CD4-positive, alpha-beta T cell treated with Interleukin-15 for 4 hours (primary cell): ENCODE results near the gene SNX32.
"Not testable (repeated sequence)": the region's sequence is repeated elsewhere in the genome, so short reads cannot be mapped to it uniquely, and the experiment has no call there.

ENCODE experiments used
- DNase-seq: peaks from one replicate; pipeline ENCODE4 v3.0.0-alpha.2; 2020; ENCODE audit warnings: low spot score

Gene SNX32

DNA sequence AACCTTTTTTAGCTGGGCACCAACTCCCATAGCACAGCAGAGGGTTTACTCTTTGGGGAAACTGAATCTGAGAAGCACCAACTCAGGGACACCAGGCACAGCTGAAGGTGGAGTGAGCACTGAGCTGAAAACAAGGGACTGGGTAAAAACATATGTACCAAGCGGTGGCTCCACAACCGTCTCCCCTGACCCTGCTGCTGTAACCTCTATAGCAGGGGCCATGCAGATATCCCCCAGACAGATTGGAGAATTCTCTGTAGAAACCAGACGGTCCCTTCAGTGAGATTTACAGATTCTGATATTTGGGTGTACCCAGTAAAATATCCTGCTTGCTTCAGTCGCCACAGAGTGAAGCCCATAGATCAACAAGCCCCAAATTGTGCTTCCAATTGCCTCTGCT is 4.3 kb upstream of the SNX32 start:
- no peak for DNase-seq

DNA sequence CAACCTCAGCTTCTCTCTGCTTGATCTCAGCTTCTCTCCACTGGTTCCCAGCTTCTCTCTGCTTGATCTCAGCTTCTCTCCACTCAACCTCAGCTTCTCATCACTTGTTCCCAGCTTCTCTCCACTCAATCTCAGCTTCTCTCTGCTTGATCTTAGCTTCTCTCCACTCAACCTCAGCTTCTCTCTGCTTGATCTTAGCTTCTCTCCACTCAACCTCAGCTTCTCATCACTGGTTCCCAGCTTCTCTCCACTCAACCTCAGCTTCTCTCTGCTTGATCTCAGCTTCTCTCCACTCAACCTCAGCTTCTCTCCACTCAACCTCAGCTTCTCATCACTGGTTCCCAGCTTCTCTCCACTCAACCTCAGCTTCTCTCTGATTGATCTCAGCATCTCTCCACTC is 1.5 kb upstream of the SNX32 start:
- DNase-seq, result not testable (repeated sequence)

DNA sequence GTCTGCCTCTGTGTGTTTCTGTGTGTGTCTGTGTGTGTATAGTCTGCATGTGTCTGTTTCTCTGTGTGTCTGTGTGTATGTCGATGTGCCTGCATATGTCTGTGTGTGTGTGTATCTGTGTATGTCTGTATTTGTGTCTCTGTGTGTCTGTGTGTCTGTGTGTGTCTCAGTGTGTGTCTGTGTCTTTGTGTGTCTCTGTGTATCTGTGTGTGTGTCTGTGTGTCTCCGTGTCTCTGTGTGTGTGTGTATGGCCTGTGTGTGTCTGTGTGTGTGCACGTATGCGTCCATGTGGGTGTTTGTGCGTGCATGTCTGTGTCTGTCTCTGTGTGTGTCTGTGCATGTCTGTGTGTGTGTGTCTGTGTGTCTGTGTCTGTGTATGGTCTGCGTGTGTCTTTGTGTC is 439 bp downstream of the SNX32 start:
- DNase-seq, result no peak

DNA sequence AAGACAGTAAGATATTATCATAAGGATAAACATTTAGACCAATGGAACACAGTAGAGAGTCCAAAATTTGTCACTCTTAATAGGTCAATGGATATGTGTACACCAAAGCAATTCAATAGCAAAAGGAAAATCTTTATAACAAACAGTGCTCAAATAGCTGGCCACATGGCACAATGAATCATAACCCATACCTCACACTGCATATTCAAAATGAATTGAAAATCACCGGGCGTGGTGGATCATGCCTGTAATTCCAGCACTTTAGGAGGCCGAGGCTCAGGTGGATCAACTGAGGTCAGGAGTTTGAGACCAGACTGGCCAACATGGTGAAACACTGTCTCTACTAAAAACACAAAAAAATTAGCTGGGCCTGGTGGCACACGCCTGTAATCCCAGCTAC is 8.4 kb downstream of the SNX32 start:
- no peak for DNase-seq

DNA sequence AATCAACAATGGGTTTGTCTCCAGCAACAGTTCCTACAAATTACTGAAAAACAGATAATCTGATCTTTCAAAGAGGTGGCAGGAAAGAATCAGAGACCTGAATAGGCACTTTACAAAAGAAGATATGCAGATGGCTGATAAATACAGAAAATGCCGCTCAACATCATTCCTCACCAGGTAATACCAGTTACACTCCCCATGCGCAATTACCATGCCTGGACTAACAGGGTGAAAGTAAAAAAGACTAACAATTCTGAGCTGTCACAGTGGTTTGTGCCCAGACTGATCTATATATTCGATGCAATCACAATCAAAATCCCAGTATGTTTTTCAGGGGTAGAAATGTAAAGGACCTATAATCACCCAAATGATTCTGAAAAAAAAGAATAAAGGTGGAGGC is 10.0 kb downstream of the SNX32 start:
- no peak for DNase-seq

DNA sequence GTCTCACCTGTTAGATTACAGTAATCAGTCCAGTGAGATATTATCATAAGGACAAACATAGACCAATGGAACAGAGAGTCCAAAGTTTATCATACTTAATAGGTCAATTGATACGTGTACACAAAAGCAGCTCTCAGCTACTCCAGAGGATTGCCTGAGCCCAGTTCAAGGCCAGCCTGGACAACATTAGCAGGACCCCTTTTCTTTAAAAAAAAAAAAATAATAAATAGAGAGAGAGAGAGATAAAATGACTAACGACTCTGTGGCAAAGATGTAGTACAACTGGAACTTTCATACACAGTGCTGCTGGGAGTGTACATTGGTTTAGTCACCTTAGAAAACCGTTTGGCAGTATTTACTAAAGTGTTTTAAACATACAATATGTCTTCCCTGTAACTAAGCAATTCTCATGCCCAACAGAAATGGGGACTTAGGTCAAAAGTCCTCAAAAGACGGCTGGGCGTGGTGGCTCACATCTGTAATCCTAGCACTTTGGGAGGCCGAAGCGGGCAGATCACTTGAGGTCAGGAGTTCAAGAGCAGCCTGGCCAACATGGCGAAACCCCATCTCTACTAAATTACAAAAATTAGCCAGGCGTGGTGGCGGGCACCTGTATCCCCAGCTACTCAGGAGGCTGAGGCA is 10.6 kb downstream of the SNX32 start:
- no peak for DNase-seq

DNA sequence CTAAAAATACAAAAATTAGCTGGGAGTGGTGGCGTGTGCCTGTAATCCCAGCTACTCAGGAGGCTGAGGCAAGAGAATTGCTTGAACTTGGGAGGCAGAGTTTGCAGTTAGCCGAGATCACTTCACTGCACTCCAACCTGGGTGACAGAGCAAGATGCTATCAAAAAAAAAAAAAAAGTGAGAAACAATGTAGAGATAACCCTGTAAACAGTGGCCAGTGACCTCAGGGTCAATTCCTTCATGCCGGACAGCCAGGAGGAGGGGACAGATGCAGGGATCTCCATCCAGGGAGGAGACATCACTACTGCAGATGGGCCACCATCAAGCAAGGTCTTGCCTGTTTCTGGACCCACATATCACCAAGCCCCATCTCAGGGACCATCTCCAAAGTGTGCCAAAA is 14.0 kb downstream of the SNX32 start:
- no peak for DNase-seq

GRCh38 chr11:65848693-65849092 is 14.9 kb downstream of the SNX32 start:
- DNase-seq, result not testable (repeated sequence)

- no peak for DNase-seq
Measured at GRCh38 chr11:65849366-65849765, 15.6 kb downstream of the SNX32 start.

- no peak for DNase-seq
Measured at GRCh38 chr11:65849771-65850216, 16.0 kb downstream of the SNX32 start.

- no peak for DNase-seq
Measured at GRCh38 chr11:65850217-65851082, 16.7 kb downstream of the SNX32 start.

- no peak for DNase-seq
Measured at GRCh38 chr11:65851083-65851579, 17.4 kb downstream of the SNX32 start.

DNA sequence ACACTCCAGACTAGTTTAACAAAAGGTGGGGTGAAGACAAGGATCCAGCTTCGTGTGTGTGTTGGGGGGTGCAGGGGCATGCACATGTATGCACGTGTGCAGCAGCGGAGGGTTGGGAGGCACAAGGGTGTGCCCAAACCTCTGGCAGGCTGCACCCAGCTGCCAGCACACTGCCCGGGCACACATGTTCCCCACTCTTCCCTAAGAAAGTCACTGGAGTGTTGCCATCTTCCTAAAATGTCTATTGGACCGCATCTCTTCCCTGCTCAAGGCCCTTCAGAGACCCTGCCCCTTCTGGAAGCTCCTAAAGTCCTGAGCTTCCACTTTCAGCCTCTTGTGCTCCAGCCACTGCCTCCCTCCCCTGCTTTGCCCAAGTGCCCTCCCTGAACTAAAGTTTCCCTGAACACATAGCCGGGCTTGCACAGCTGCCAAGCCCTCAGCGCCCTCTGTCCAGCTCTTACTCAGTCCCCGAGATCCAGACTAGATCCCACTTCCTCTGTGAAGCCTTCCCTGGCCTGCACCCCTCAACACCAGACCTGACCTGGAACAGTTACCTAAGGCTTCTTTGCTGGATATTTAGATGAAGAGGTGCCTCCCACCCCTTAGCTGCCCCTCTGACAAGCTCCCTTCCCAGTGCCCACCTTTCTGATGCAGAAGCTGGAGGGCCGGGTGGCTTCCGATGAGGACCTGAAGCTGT is 18.2 kb downstream of the SNX32 start:
- DNase-seq, result no peak

DNA sequence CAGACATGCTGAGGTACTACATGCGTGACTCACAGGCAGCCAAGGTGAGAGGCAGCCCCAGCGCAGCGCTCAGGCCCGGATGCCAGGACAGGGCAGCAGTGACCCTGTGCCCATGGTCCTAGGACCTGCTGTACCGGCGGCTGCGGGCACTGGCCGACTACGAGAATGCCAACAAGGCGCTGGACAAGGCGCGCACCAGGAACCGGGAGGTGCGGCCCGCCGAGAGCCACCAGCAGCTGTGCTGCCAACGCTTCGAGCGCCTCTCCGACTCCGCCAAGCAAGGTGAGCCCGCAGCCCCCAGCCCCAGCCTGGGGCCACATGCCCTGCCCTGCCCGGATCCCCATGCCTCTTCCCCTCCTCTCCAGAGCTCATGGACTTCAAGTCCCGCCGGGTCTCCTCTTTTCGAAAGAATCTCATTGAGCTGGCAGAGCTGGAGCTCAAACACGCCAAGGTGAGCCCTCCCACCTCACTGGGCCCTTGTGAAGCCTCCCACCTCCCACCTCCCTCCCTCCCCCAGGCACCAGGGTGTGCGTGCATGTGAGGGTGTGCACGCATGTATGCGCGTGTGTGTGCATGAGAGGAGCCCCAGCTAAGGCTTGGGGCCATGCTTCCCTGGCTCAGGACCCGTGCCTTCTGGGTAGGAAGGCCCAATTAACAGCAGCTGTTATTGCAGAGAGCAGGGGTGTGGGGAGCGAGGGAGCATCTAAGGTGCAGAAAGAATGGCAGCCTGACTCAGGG is 18.9 kb downstream of the SNX32 start:
- DNase-seq, result no peak

- no peak for DNase-seq
Measured at GRCh38 chr11:65853246-65853979, 19.6 kb downstream of the SNX32 start.

DNA sequence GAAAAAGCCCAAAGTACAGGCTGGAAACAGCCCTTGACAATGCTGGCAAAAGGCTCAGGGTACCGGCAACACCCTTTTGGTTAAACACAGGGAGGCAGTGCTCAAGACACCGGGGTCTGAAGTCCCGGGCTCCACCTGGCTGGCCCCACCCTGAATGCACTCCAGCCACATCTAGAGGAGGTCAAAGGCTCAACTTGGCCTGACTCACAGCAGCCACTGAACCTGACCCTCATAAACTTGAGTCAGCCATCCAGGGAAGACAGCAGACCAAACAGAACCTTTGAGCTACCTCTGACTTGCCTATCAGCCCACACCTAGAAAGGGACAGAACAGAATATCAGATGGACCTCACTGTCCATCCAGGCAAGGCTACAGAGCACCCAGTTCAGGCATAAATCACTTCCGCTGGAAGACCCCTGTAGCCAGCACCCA is 20.4 kb downstream of the SNX32 start:
- no peak for DNase-seq

GRCh38 chr11:65854852-65855837 is 21.4 kb downstream of the SNX32 start:
- no peak for DNase-seq

DNA sequence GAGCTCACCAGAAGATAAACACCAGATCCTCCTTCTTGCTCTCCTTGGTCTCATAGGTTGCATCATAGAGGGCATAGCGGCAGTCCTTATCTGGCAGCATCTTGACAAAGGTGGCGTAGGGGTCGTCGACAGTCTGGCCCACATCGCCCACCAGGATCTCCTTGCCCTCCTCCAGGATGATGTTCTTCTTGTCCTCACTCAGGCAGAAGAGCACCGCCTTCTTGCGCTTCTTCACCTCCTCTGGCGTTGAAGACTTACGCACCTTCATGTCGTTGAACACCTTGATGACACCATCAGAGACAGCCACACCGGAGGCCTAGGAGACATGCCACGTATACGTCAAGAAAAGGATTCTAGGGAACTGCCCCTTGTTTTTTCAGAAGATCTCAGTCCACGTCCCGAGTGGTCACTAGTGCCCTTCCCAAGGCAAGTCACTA is 22.2 kb downstream of the SNX32 start:
- no peak for DNase-seq

DNA sequence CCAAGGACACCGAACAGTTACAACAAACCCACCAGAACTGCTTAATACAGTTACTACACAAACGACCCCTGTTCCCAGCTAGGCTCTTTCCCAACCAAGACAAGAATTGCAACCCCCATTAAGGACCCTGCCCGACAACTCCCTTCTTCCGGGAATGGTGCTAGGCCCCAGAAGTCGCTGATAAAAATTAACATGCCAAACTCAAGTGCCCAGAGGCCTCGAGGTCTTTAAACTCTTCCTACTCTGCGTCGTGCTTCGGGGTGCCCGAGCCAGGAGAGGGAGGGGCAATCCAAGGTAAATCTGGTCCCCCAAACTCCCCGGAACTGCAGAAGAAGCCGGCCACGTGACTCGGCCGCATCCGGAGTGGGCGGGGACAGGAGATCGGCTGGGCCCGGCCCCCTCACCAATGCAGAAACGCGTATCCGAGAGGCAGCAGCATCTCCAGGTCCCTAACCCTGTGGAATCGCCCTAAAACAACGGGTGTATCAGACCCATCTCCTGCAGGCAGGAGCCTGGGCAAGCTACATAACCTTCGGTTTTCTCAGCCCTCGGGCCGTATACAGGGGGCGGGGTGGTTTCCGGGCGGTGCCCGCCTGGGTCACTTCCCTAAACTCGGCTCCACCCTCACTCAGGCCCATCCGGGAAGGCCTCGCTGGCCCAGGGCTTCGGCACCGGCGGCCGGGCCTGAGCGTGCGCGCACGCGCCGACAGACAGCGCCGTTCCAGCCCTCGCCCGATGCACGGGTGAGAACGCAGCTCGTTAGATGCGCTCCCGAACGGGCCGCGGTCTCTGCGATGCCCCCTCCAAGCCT is 23.1 kb downstream of the SNX32 start:
- peak; percentile 82 for DNase-seq
